NCI-H226 (cell line): Measurements from ENCODE around the gene CENPC.
A peak's percentile ranks its signal among the peaks of the same experiment; 100 is the strongest.
"Not testable (repeated sequence)": the region's sequence is repeated elsewhere in the genome, so short reads cannot be mapped to it uniquely, and the experiment has no call there.

ENCODE experiments used
- DNase-seq: peaks from one replicate; pipeline ENCODE4 v3.0.0-alpha.2; 2015

CENPC gene

GRCh38 chr4:67550857-67551256 is 5.6 kb upstream of the CENPC start:
- no peak for DNase-seq

- no peak for DNase-seq
These were observed 5.1 kb upstream of the CENPC start for GRCh38 chr4:67550451-67550850.

- DNase-seq = peak; percentile 2
These were observed 3.8 kb upstream of the CENPC start for GRCh38 chr4:67549123-67549522.

- DNase-seq = no peak
These were observed 1.7 kb upstream of the CENPC start for GRCh38 chr4:67546971-67547370.

- DNase-seq = no peak
These were observed 677 bp upstream of the CENPC start for GRCh38 chr4:67546004-67546356.

- no peak for DNase-seq
These were observed 3.2 kb downstream of the CENPC start for GRCh38 chr4:67542076-67542475.

GRCh38 chr4:67539830-67540229 is 5.5 kb downstream of the CENPC start:
- DNase-seq = no peak

- no peak for DNase-seq
These were observed 9.9 kb downstream of the CENPC start for GRCh38 chr4:67535280-67535840.

GRCh38 chr4:67533112-67533511 is 12.2 kb downstream of the CENPC start:
- no peak for DNase-seq

- not testable (repeated sequence) for DNase-seq
These were observed 12.9 kb downstream of the CENPC start for GRCh38 chr4:67532397-67532796.

- no peak for DNase-seq
These were observed 13.8 kb downstream of the CENPC start for GRCh38 chr4:67531379-67531962.

GRCh38 chr4:67524140-67524539 is 21.2 kb downstream of the CENPC start:
- not testable (repeated sequence) for DNase-seq

- DNase-seq = peak; percentile 94
These were observed 22.2 kb downstream of the CENPC start for GRCh38 chr4:67522851-67523671.

GRCh38 chr4:67522230-67522629 is 23.1 kb downstream of the CENPC start:
- DNase-seq = no peak

GRCh38 chr4:67521506-67521905 is 23.8 kb downstream of the CENPC start:
- no peak for DNase-seq

- no peak for DNase-seq
These were observed 25.2 kb downstream of the CENPC start for GRCh38 chr4:67520141-67520540.

- no peak for DNase-seq
These were observed 32.8 kb downstream of the CENPC start for GRCh38 chr4:67512501-67512900.

- no peak for DNase-seq
These were observed 44.9 kb downstream of the CENPC start for GRCh38 chr4:67500373-67500772.

- no peak for DNase-seq
These were observed 45.5 kb downstream of the CENPC start for GRCh38 chr4:67499799-67500198.

GRCh38 chr4:67483868-67484602 is 61.3 kb downstream of the CENPC start:
- DNase-seq = no peak

- DNase-seq = no peak
These were observed 64.5 kb downstream of the CENPC start for GRCh38 chr4:67480810-67481209.

- no peak for DNase-seq
These were observed 70.1 kb downstream of the CENPC start for GRCh38 chr4:67475155-67475554.

GRCh38 chr4:67470871-67471270 is 74.4 kb downstream of the CENPC start:
- DNase-seq = no peak

GRCh38 chr4:67468830-67469229 is 76.5 kb downstream of the CENPC start:
- no peak for DNase-seq
